G401 (cell line): ENCODE data around the gene CTXND2. TPM values are rescaled to one million over a fixed set of nuclear protein-coding genes. Genes with fewer than 3 reads are reported as not detected.
"Not testable (repeated sequence)": the region's sequence is repeated elsewhere in the genome, so short reads cannot be mapped to it uniquely, and the experiment has no call there.

Experiments
- DNase-seq: peaks from one replicate; pipeline ENCODE4 v3.0.0-alpha.2; 2015; ENCODE audit warnings: low spot score
- in situ Hi-C: cut with HindIII; loops from 2 replicates; pipeline ENCODE4 v1.10.0; 2016; ENCODE audit warnings: low sequenced_read_pairs, mixed read lengths
- total RNA-seq: library from RNA; depleted of rRNA; stranded (reverse); fragments of >200 nt; shearing (Covaris generic); gene quantifications from 2 replicates; pipeline ENCODE4 v1.2.3, GENCODE V29; 2014

Gene CTXND2
- total RNA-seq, 1 experiment from 2014 or later, result not detected

DNA sequence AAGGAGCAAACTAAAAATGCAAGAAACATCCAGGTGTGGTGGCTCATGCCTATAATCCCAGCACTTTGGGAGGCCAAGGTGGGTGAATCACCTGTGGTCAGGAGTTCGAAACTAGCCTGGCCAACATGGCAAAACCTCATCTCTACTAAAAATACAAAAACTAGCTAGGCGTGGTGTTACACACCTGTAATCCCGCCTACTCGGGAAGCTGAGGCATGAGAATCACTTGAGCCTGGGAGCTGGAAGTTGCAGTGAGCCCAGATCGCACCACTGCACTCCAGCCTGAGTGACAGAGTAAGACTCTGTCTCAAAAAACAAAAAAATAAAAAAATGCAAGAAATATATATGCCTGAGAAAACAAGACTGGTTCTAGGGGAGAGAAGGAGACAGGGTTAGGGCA lies 3.8 kb upstream of the CTXND2 start:
- in situ Hi-C loops, DNase-seq: not testable (repeated sequence)

DNA sequence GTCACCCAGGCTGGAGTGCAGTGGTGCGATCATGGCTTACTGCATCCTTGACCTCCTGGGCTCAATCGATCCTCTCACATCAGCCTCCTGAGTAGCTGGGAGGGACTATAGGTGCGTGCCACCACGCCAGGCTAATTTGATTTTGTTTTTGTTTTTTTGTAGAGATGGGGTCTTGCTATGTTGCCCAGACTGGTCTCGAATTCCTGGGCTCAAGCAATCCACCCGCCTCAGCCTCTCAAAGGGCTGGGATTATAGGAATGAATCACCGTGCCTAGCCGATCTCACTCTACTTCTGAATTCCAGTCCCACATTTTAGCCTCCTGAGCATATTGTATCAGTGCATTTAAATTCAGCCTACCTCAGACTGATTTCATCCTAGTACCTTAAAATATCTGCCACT lies 1.8 kb downstream of the CTXND2 start:
- DNase-seq, result no peak
- in situ Hi-C loops, result no loop called here

DNA sequence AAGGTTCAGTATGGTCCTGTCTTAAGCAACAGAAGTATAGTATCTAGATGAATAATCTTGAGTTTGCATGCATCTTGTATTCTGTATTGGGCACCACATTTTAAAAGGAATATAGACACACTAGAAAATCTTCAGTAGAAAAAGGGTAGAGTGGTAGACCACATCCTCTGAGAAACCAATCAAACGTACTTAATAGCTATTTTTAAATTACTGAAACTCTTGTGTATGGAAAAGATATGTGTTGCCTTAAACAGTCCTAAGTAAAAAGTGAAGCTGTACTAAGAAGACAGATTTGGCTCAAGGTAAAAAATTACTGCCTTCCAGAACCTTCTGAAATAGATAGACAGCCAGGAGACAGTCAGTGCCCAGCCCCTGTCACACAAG lies 3.1 kb downstream of the CTXND2 start:
- no peak for DNase-seq
- in situ Hi-C loops, result no loop called here

DNA sequence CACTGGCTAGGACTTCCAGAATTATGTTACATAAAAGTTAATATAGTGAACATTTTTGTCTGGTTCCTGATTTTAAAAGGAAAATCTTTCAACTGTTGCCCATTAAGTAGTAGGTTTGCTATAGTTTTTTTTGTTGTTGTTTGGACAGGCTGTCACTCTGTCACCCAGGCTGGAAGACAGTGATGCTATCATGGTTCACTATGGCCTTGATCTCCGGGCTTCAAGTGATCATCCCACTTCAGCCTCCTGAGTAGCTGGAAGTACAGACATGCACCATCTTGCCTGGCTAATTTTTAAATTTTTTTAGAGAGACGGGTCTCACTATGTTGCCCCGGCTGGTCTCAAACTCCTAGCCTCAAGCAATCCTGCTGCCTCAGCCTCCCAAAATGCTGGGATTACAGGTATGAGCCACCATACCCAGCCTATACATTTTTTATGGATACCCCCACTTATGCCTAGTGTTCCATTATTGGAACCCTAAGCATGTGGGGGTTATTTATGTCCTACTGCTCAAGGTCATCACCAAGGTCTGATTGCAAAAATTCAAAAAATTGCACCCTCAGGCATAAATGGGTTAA lies 6.5 kb downstream of the CTXND2 start:
- in situ Hi-C loops, result no loop called here
- no peak for DNase-seq

DNA sequence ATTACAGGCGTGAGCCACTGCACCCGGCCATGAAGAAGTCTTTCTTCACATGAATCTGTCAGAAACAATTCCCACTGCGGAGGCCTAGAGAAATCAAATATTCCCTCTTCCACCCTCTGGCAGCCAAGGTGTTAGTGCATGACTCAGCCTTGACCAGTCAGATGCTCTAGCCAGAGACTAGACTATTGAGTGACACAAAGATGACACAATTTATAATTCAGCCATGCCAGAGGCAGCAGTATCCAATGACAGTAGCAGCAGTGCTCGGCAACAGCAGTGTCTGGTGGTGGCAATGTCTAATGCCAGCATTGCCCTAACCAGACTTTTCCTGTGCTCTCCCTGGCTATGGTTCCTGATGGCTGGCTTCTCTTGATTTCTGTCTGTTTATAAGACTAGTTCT lies 8.7 kb downstream of the CTXND2 start:
- no peak for DNase-seq
- in situ Hi-C loops, result no loop called here

DNA sequence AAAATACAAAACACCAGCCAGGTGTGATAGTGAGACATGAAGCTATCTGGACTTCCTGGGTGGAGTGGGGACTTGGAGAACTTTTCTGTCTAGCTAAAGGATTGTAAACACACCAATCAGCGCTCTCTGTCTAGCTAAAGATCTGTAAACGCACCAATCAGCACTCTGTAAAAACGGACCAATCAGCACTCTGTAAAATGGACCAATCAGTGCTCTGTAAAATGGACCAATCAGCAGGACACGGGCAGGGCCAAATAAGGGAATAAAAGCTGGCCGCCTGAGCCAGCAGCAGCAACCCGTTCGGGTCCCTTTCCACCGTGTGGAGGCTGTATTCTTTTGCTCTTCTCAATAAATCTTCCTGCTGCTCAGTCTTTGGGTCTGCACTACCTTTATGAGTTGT lies 12.9 kb downstream of the CTXND2 start:
- in situ Hi-C loops, DNase-seq: not testable (repeated sequence)

DNA sequence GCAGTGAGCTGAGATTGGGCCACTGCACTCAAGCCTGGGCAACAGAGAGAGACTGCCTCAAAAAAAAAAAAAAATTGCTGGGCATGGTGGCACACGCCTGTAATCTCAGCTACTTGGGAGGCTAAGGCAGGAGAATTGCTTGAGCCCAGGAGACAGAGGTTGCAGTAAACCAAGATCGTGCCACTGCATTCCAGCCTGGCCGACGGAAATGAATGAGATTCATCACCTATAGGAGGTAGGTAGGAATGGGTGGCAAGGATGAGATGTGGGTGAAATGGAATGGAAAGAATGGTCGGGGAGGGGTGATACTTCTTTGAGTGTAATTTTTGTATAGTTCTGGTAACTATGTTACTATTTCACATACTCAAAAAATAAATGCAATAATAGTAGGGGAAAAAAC lies 15.4 kb downstream of the CTXND2 start:
- in situ Hi-C loops, result no loop called here
- no peak for DNase-seq

DNA sequence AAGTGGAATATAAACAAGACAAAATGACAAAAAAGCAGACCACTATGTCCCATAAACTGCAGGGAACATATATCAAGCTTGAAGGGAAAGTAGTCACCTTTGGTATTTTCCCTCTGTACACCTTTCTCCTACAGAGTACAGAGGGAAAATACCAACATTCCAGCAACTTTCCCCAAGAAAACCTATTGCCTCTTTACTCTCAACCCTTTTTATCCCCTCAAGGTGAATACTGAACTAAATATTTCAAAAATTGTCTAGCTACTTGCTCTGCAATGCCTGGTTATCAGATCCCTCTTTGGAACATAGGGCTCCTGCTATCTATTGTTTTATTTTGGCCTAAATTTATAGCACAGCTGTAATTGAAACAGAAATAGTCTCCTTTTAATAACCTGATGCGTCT lies 15.8 kb downstream of the CTXND2 start:
- DNase-seq, result no peak
- in situ Hi-C loops, result no loop called here

DNA sequence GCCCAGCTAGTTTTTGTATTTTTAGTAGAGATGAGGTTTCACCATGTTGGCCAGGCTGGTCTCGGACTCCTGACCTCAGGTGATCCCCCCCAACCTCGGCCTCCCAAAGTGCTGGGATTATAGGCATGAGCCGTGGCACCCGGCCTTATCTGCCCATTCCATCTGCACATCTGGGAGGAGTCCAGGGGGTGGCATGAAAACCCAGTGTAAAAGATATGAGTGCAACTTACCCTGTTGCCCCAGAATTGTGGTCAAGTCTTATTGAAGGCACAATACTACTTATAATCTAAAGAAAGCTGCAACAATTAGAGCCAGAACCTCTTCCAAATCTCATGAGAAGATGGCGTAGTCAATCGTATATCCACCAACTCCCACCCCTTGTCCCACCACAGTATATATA lies 18.4 kb downstream of the CTXND2 start:
- in situ Hi-C loops, result no loop called here
- no peak for DNase-seq

DNA sequence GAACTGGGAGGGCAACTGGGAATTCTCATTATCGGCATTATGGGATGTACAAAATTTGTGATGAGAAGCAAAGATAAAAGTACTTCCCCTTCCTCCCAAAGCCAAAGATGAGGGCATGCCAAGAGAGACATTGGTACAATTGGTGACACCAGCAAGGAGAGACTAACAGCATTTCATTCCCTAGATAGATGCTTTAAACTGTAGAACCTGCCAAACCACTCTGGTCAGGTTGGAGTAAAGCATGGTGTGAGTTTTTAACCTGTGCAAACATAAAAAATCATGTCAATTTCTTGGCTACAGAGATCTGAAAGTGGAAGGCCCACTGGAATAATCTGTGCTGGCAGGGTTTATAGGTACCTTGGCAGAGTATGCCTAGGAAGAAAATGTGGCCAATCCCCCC lies 19.4 kb downstream of the CTXND2 start:
- DNase-seq, result no peak
- in situ Hi-C loops, result no loop called here

DNA sequence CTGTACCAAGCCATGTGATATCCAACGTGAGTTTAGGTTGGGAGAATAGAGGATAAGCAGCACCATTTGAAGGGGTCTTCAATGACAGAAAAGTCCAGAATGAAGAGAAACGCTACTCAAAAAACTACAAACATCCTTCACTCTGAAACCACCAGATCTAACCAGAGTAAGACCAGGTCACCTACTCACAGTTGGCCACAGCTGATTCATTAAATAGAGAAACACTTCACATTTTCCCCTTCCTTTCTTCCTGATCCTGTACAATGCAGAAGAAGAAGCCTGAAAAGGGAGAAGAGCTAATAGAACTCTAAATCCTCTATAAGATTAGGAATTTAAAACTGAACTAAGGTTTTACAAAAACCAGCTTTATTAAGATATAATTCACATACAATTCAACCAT lies 19.9 kb downstream of the CTXND2 start:
- in situ Hi-C loops, result no loop called here
- no peak for DNase-seq

DNA sequence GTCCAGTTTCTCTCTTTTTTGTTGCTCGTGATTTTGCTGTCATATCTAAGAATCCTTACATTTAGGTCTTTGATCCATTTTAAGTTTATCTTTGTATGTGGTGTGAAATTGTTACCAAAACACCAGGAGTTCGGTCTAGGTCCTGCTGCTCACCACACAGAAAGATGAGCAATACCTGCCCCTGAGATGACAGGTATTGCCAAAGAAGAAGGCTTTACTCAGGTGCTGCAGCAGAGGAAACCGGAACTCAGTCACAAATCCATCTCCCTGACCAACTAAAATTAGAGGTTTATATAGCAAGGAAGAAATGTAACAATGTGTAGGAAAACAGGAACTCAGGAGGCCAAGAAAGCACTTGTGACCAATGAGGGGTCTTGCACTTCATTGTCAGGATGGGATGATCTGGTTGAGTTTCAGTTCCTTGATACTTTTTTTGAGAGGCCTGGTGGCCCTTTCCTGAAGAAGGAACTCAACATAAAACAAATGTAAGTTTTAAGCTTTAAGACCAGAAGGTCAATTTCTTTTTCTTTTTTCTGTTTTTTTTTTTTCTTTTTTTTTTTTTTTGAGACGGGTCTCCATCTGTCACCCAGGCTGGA lies 22.7 kb downstream of the CTXND2 start:
- in situ Hi-C loops, result no loop called here
- DNase-seq, result no peak

DNA sequence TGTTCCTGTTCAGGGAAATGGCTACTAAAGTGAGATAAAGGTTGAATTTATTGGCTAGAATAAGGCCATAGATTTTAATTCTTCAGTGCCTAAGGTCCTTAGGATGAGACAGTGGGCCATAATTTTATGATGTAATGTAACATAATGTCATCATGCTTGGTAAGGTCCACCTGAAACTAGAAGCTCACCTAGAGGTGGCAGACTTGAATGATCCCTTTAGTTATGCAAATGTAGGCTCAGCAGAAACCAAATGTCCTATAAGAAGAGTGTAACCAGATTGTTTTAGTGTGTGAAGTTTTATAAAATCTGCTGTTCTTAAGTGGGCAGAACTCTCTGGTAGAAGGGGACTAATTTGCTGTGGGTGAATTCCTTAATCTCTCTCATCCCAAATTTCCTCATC lies 25.7 kb downstream of the CTXND2 start:
- DNase-seq, result no peak
- in situ Hi-C loops, result no loop called here

DNA sequence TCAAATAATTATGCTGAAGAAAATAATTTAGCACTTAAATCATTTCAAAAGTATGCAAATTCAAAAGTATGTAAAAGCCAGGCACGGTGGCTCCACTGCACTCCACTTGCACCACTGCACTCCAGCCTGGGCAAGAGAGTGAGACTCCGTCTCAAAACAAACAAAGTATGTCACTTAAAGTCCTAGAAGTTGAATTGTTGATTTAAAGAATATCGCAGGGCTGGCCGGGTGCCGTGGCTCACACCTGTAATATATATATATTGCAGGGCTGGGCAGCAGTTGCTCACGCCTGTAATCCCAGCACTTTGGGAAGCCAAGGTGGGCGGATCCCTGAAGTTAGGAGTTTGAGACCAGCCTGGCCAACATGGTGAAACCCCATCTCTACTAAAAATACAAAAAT lies 30.5 kb downstream of the CTXND2 start:
- DNase-seq, result no peak
- in situ Hi-C loops, result no loop called here

DNA sequence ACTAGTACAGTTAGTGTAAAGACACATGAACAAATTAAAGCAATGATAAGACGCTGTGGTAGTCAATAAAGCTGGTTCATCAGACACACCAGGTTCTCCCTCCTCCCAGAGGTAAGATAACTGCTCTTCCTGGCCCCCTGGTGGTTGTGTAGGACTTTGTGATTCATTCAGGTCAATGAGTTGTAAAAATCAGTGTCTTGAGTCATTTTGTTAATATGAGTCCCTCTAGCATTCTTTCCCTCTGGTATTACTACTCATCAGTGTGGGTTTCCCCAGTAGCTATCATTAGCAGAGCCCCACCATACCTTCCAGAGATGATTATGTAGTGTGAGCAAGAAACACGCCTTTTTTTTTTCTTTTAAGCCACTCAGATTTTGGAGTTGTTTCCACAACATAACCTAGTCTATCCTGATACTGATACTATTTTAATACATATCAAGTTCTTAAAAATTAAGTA lies 35.6 kb downstream of the CTXND2 start:
- DNase-seq, result peak; percentile 54
- in situ Hi-C loops, result no loop called here

DNA sequence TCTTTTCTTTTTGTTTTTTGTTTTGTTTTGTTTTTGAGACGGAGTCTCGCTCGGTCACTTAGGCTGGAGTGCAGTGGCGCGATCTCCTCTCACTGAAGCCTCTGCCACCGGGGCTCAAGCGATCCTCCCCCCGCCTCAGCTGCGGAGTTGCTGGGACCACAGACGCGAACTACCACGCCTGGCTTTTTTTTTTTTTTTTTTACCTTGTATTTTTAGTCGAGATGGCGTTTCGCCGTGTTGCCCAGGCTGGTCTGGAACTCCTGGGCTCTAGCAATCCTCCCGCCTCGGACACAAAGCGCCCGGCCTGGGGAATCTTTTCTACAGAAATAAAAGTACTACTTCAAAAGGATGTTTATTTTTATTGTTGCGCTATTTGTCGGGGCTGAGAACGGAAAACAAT lies 38.1 kb downstream of the CTXND2 start:
- DNase-seq, result no peak
- in situ Hi-C loops, result no loop called here

DNA sequence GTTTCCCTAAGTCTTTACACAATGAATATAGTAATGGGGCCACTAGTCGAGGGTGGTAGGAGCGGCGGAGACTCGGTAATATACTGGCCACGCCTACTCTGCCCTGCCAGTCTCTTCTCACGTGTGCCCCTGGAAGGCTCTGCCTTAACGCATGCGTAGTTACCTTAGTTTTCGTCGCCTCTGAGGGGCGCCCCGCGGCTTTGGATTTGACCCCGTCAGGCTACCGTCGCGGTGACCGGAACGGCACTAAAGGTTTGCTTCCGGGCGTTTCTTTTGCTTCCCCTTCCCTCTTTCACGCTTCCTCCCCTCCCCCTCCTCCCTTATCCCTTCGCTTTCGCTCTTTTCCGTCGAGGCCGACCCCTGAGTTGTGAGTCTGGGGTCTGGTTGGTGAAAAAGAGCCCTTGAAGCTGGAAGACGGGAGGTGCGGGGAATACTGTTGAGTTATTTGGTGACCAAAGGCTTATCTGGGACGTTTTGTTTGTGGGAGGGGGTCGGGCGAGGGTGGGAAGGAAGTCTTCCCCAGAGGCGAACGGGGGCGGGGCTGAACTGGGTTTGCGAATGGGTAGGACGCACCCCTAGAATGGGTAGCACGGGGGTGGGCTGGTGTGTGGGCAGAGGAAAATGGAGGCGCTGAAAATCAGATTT lies 39.3 kb downstream of the CTXND2 start, which contains the start of gene SETDB1:
SETDB1 (plus strand) TSS at position 267 of the 645 bp plus-strand sequence. CDS start 1,352 bp downstream, outside the sequence.
- in situ Hi-C loops, result no loop called here
- peak; percentile 95 for DNase-seq

DNA sequence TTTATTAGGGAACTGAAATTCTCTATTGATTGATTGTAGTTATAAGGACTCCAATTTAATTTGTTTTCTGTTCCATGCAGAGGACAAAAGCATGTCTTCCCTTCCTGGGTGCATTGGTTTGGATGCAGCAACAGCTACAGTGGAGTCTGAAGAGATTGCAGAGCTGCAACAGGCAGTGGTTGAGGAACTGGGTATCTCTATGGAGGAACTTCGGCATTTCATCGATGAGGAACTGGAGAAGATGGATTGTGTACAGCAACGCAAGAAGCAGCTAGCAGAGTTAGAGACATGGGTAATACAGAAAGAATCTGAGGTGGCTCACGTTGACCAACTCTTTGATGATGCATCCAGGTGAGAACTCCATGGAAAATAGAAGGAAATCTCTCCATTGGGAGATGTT lies 40.7 kb downstream of the CTXND2 start:
- in situ Hi-C loops, result no loop called here
- DNase-seq, result no peak

DNA sequence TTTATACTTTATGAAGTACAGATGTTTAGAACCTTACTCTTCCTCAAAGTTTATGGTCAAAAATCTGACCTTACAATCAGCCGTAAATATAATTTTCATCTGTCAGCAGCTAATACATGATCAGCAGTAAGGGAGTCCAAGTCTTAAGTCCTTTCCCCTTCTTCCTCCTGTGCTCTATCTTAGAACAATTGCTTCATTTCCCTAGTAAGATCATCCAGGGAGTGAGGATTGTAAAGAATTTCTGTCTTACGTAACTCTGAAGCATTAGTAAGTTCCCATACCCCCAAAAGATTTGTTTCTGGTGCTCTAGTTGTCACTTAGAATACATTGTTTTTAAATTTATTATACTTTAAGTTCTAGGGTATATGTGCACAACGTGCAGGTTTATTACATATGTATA lies 41.4 kb downstream of the CTXND2 start:
- in situ Hi-C loops, result no loop called here
- no peak for DNase-seq

DNA sequence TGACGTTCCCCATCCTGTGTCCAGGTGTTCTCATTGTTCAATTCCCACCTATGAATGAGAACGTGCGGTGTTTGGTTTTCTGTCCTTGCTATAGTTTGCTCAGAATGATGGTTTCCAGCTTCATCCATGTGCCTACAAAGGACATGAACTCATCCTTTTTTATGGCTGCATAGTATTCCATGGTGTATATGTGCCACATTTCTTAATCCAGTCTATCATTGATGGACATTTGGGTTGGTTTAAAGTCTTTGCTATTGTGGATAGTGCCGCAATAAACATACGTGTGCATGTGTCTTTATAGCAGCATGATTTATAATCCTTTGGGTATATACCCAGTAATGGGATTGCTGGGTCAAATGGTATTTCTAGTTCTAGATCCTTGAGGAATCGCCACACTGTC lies 41.8 kb downstream of the CTXND2 start:
- DNase-seq, in situ Hi-C loops: not testable (repeated sequence)

DNA sequence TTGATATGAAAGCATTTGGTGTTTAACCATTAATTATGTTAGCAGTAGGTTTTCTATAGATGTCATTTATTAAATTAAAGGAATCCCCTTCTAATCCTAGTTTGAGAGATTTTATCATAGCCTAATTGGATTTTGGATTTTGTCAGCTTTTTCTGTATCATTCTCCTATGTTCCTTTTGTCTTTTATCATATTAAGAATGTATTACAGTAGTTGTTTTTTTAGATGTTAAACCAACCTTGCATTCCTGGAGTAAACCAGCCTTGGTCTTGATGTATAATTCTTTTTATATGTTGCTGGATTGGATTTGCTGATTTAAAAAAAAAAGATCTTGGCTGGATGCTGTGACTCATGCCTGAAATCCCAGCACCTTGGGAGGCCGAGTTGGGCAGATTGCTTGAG lies 44.8 kb downstream of the CTXND2 start:
- DNase-seq, result no peak
- in situ Hi-C loops, result no loop called here
